ENCODE measurements around the gene CPE. TPM values are rescaled to one million over a fixed set of nuclear protein-coding genes. Genes with fewer than 3 reads are reported as not detected.

CPE gene
- total and polyA plus RNA-seq, 3 experiments from 2014 or later, result not detected

DNA sequence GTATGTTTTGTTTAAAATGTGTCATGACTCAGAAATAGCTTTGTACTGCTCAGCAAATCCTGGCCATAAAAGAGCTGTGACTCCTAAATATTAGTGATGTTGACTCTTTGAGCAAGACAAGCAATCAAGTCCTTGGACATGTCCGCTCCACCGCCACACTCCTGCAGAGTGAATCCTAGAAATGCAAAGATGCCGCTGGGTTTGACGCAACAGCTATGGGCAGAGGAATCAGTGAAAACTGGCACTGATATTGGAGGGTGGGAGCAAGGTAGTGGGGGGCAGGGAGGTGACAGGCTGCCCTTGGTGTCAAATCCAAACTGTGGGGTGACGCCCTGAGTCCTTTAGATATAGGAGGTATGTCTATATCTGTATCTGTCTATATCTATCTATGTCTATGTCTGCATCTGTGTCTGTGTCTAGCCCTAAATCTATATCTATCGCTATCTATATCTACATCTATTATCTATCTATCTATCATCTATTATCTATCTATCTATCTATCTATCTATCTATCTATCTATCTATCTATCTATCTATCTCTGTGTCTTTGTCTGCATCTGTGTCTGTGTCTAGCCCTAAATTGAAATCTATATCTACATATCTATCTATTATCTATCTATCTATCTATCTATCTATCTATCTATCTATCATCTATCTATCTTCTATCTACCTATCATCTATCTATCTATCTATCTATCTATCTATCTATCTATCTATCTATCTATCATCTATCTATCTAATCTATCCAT lies 129.7 kb downstream of the CPE start:
- ChIA-PET POLR2A (no interaction called here), CTCF (no interaction called here)
- Mint-ChIP-seq H3K36me3 (no peaks in the 10 kb centered on the region), H3K9me3 (peaks cover 0 to 2% (median 0%) of the 10 kb centered on the region in 5 donors), H3K4me3 (no peak overlapping the region), H3K4me1 (no peaks in the 10 kb centered on the region), H3K27ac (no peak overlapping the region), H3K27me3 (peaks cover 1 to 12% of the 10 kb centered on the region in 2 donors)
- H3K9me3 ChIP-seq (ENCODE audit: low read length), result no peaks in the 10 kb centered on the region
- no peak for DNase-seq
- no peaks in the 10 kb centered on the region for H3K36me3 ChIP-seq (ENCODE audit: insufficient read depth, low read length)
- H3K4me1 ChIP-seq (ENCODE audit: insufficient read depth, low read length), result no peaks in the 10 kb centered on the region
- H3K27ac ChIP-seq (ENCODE audit: low read depth, low read length), result no peak overlapping the region
- no peak overlapping the region for H3K4me3 ChIP-seq (ENCODE audit: low read length)
- H3K27me3 ChIP-seq (ENCODE audit: insufficient read depth, low read length, poor library complexity, severe bottlenecking), result no peaks in the 10 kb centered on the region

DNA sequence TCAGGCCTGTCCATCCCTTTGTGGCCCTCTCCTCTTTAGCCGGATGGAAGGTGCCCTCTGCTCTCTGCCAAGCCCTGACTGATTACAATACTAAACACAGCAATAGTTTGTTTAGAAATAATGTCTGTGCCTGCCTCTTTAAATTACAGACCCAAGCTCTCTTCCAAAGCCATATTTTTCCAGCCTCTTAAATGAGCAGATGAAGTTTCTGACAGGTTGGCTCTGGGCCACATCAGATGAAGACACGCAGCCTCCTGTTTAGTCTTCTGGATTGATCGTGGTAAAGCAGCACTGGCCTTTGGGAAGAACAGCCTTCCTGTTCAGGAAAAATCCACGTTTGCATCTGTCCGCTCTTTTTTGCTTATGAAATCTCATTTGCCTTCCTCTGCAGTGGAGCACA lies 133.6 kb downstream of the CPE start:
- Histone ChIP-seq H3K4me3 (ENCODE audit: low read length) (no peak overlapping the region), H3K27me3 (ENCODE audit: insufficient read depth, low read length, poor library complexity, severe bottlenecking) (no peaks in the 10 kb centered on the region), H3K27ac (ENCODE audit: low read depth, low read length) (no peak overlapping the region), H3K4me1 (ENCODE audit: insufficient read depth, low read length) (no peaks in the 10 kb centered on the region), H3K36me3 (ENCODE audit: insufficient read depth, low read length) (no peaks in the 10 kb centered on the region), H3K9me3 (ENCODE audit: low read length) (no peaks in the 10 kb centered on the region)
- H3K36me3 Mint-ChIP-seq, result no peaks in the 10 kb centered on the region
- POLR2A ChIA-PET, result no interaction called here
- H3K4me3 Mint-ChIP-seq, result no peak overlapping the region
- H3K27me3 Mint-ChIP-seq, result peaks cover 3 to 18% of the 10 kb centered on the region in 2 donors
- H3K4me1 Mint-ChIP-seq, result no peaks in the 10 kb centered on the region
- CTCF ChIA-PET, result no interaction called here
- H3K27ac Mint-ChIP-seq, result no peak overlapping the region
- H3K9me3 Mint-ChIP-seq, result peaks cover 0 to 3% (median 0%) of the 10 kb centered on the region in 5 donors
- no peak for DNase-seq

DNA sequence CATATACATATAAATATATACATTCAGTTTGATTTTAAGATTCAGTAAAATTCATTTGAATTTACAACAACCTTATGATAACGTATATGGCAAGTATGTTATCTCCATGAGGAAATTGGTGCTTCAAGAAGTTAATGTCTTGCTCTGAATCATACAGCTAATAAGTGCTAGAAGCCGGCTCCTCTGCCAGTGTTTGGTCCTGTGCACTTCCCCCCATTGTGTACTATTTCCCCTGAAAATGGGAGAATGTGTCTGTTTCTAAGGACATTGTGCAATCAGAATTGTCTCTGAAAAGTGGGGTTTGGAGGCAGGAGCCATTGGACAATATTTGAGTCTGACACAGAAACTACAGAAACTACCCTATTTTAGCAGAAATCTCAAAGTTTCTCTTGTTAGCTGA lies 135.9 kb downstream of the CPE start:
- no peak overlapping the region for H3K4me3 Mint-ChIP-seq
- H3K9me3 ChIP-seq (ENCODE audit: low read length), result no peaks in the 10 kb centered on the region
- POLR2A ChIA-PET, result no interaction called here
- no peaks in the 10 kb centered on the region for H3K27me3 ChIP-seq (ENCODE audit: insufficient read depth, low read length, poor library complexity, severe bottlenecking)
- H3K36me3 ChIP-seq (ENCODE audit: insufficient read depth, low read length), result no peaks in the 10 kb centered on the region
- no peaks in the 10 kb centered on the region for H3K36me3 Mint-ChIP-seq
- no peak for DNase-seq
- H3K4me3 ChIP-seq (ENCODE audit: low read length), result no peak overlapping the region
- CTCF ChIA-PET, result no interaction called here
- H3K4me1 Mint-ChIP-seq, result no peaks in the 10 kb centered on the region
- peaks cover 9 to 15% of the 10 kb centered on the region in 2 donors for H3K27me3 Mint-ChIP-seq
- H3K27ac ChIP-seq (ENCODE audit: low read depth, low read length), result no peak overlapping the region
- peaks cover 0 to 3% (median 0%) of the 10 kb centered on the region in 5 donors for H3K9me3 Mint-ChIP-seq
- no peaks in the 10 kb centered on the region for H3K4me1 ChIP-seq (ENCODE audit: insufficient read depth, low read length)
- no peak overlapping the region for H3K27ac Mint-ChIP-seq

DNA sequence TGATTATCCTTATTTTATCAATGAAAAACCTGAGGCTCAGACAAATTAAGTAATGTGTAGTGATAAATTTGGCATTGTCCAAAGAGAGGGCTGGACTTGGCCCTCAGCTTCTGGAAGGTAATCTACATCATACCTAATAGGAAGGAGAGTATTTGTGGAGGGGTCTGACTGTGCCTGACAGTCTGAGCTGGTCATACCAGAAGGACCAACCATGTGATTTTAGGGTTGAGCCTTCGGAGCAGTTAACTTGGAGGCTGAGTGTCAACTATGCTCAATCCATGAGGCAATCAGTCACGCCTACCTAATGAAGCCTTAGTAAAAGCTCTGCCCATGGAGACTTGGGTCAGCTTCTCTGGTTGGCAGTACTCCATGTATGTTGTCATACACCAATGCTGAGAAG lies 136.4 kb downstream of the CPE start:
- no peak overlapping the region for H3K4me3 Mint-ChIP-seq
- Histone ChIP-seq H3K4me1 (ENCODE audit: insufficient read depth, low read length) (no peaks in the 10 kb centered on the region), H3K9me3 (ENCODE audit: low read length) (no peaks in the 10 kb centered on the region), H3K4me3 (ENCODE audit: low read length) (no peak overlapping the region), H3K36me3 (ENCODE audit: insufficient read depth, low read length) (no peaks in the 10 kb centered on the region), H3K27me3 (ENCODE audit: insufficient read depth, low read length, poor library complexity, severe bottlenecking) (no peaks in the 10 kb centered on the region), H3K27ac (ENCODE audit: low read depth, low read length) (no peak overlapping the region)
- ChIA-PET POLR2A (no interaction called here), CTCF (no interaction called here)
- H3K36me3 Mint-ChIP-seq, result no peaks in the 10 kb centered on the region
- no peak for DNase-seq
- peaks cover 9 to 15% of the 10 kb centered on the region in 2 donors for H3K27me3 Mint-ChIP-seq
- no peaks in the 10 kb centered on the region for H3K4me1 Mint-ChIP-seq
- H3K27ac Mint-ChIP-seq, result no peak overlapping the region
- peaks cover 0 to 3% (median 0%) of the 10 kb centered on the region in 5 donors for H3K9me3 Mint-ChIP-seq

DNA sequence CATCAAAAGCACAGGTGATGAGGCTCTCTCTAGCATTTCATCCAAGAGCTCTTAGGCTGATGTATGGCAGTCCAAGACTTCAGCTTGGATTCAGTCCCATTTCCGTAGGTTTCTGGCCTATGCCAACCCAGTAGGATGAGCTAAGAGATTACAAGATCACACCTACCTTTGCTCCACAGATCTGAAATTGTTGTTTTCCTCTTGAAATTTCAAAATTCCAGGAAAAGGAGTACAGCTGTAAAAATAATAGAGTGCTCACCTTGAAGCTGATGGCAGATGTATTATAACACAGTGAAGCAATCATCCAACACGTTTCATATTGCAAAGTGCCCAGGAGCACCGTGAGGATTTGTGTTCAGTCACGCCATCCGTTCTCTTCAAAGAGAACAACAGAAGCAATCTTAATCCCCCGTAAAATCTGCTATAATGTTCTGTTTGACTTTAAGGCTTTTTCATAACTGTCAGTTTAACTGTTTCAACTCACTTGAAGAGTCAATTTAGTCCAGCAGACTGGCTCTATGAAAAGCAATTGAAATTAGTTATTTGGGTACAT lies 137.5 kb downstream of the CPE start:
- POLR2A ChIA-PET, result no interaction called here
- Mint-ChIP-seq H3K27me3 (peaks cover 9 to 15% of the 10 kb centered on the region in 2 donors), H3K4me3 (no peak overlapping the region), H3K4me1 (no peaks in the 10 kb centered on the region), H3K27ac (no peak overlapping the region), H3K9me3 (peaks cover 0 to 3% (median 0%) of the 10 kb centered on the region in 5 donors), H3K36me3 (no peaks in the 10 kb centered on the region)
- no peak overlapping the region for H3K27ac ChIP-seq (ENCODE audit: low read depth, low read length)
- H3K9me3 ChIP-seq (ENCODE audit: low read length), result no peaks in the 10 kb centered on the region
- no peaks in the 10 kb centered on the region for H3K4me1 ChIP-seq (ENCODE audit: insufficient read depth, low read length)
- no peak for DNase-seq
- no peaks in the 10 kb centered on the region for H3K27me3 ChIP-seq (ENCODE audit: insufficient read depth, low read length, poor library complexity, severe bottlenecking)
- CTCF ChIA-PET, result no interaction called here
- H3K36me3 ChIP-seq (ENCODE audit: insufficient read depth, low read length), result no peaks in the 10 kb centered on the region
- no peak overlapping the region for H3K4me3 ChIP-seq (ENCODE audit: low read length)

DNA sequence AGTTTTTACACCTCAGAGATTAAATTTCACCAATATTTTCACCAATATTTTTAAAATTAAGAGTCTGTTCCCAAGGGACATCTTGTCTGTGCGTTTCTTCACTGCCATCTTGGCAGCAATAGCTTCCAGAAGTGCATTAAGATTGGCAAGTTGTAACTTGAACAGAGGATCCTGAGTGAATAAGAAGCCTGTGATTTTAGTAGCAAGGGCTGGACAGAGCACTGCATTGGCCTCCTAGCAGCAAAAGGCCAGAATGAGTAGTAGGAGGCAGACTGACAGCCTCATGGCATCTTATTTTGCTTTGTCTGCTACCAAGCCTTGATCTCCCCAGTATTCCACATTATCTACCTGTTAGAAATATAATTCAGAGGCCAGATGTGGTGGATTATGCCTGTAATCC lies 138.4 kb downstream of the CPE start:
- H3K9me3 Mint-ChIP-seq, result peaks cover 0 to 3% (median 0%) of the 10 kb centered on the region in 5 donors
- no peak overlapping the region for H3K4me3 ChIP-seq (ENCODE audit: low read length)
- H3K4me1 ChIP-seq (ENCODE audit: insufficient read depth, low read length), result no peaks in the 10 kb centered on the region
- POLR2A ChIA-PET, result no interaction called here
- no peak overlapping the region for H3K4me3 Mint-ChIP-seq
- H3K27me3 Mint-ChIP-seq, result peaks cover 9 to 15% of the 10 kb centered on the region in 2 donors
- H3K36me3 Mint-ChIP-seq, result no peaks in the 10 kb centered on the region
- no peaks in the 10 kb centered on the region for H3K9me3 ChIP-seq (ENCODE audit: low read length)
- no peaks in the 10 kb centered on the region for H3K36me3 ChIP-seq (ENCODE audit: insufficient read depth, low read length)
- no peak overlapping the region for H3K27ac Mint-ChIP-seq
- H3K27me3 ChIP-seq (ENCODE audit: insufficient read depth, low read length, poor library complexity, severe bottlenecking), result no peaks in the 10 kb centered on the region
- DNase-seq, result no peak
- no peak overlapping the region for H3K27ac ChIP-seq (ENCODE audit: low read depth, low read length)
- no peaks in the 10 kb centered on the region for H3K4me1 Mint-ChIP-seq
- CTCF ChIA-PET, result interaction anchor here (0.8 kb wide), 1 partner anchor 19 kb away, joined by 3 read pairs; no protein-coding TSS in a partner anchor

DNA sequence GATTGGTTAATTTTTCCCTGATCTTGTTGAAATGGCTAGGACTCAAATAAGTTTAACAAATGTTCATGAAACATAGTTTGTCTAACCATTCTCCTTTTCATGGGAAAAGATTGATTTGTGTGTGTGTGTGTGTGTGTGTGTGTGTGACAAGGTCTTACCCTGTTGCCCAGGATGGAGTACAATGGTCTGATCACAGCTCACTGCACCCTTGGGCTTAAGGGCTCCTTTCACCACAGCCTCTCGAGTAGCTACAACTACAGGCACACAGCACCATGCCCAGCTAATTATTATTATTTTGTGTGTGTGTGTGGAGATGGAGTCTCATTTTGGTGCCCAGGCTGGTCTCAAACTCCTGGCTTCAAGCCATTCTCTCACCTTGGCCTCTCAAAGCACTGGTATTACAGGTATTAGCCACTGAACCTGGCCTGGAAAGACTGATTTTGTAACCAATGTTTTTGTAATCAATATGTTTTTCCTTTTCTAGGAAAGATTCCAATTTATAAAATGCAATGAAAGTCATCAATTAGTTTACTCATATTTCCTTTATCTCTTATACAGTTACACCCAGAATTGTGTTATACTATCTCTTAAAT lies 139.3 kb downstream of the CPE start:
- CTCF ChIA-PET, result interaction anchor here (0.8 kb wide), 1 partner anchor 18 kb away, joined by 3 read pairs; no protein-coding TSS in a partner anchor
- no peak overlapping the region for H3K4me3 Mint-ChIP-seq

DNA sequence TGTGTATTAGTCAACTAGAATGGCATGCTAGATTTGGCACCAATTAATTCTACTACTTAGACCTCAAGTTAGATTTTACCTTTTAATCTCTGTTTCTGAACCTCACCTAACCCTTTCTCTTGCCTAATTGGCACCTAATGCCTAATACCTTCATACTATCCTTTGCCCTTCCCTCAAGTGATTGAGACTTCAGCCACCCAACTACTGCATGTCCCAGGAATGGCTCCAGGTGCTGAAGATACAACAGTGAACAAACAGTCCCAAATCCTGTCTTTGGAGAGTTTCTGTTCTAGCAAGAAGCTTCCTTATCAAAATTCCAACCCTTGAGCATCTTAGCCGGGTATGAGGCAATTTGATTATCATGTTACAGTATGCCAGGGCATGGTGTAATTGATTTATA lies 139.9 kb downstream of the CPE start:
- Histone ChIP-seq H3K9me3 (ENCODE audit: low read length) (no peaks in the 10 kb centered on the region), H3K4me3 (ENCODE audit: low read length) (no peak overlapping the region), H3K27ac (ENCODE audit: low read depth, low read length) (no peak overlapping the region), H3K4me1 (ENCODE audit: insufficient read depth, low read length) (no peaks in the 10 kb centered on the region), H3K36me3 (ENCODE audit: insufficient read depth, low read length) (no peaks in the 10 kb centered on the region), H3K27me3 (ENCODE audit: insufficient read depth, low read length, poor library complexity, severe bottlenecking) (no peaks in the 10 kb centered on the region)
- Mint-ChIP-seq H3K36me3 (no peaks in the 10 kb centered on the region), H3K4me1 (no peaks in the 10 kb centered on the region), H3K27ac (no peak overlapping the region), H3K9me3 (no peaks in the 10 kb centered on the region), H3K27me3 (peaks cover 7 to 9% of the 10 kb centered on the region in 2 donors), H3K4me3 (no peak overlapping the region)
- ChIA-PET CTCF (no interaction called here), POLR2A (no interaction called here)
- no peak for DNase-seq

More for the DNA sequence above, 139.3 kb downstream of the CPE start:
- H3K27ac Mint-ChIP-seq, result no peak overlapping the region
- no peaks in the 10 kb centered on the region for H3K9me3 ChIP-seq (ENCODE audit: low read length)
- DNase-seq, result no peak
- no peak overlapping the region for H3K27ac ChIP-seq (ENCODE audit: low read depth, low read length)
- POLR2A ChIA-PET, result no interaction called here
- no peaks in the 10 kb centered on the region for H3K4me1 Mint-ChIP-seq
- peaks cover 7 to 9% of the 10 kb centered on the region in 2 donors for H3K27me3 Mint-ChIP-seq
- H3K4me3 ChIP-seq (ENCODE audit: low read length), result no peak overlapping the region
- no peaks in the 10 kb centered on the region for H3K4me1 ChIP-seq (ENCODE audit: insufficient read depth, low read length)
- no peaks in the 10 kb centered on the region for H3K27me3 ChIP-seq (ENCODE audit: insufficient read depth, low read length, poor library complexity, severe bottlenecking)
- no peaks in the 10 kb centered on the region for H3K36me3 ChIP-seq (ENCODE audit: insufficient read depth, low read length)
- no peaks in the 10 kb centered on the region for H3K36me3 Mint-ChIP-seq
- H3K9me3 Mint-ChIP-seq, result peaks cover 0 to 3% (median 0%) of the 10 kb centered on the region in 5 donors
